Activated B cell treated with CpG ODN at 0.5 μM for 24 hours (primary cell): ENCODE results near the gene JPH3. TPM values are rescaled to one million over a fixed set of nuclear protein-coding genes. Genes with fewer than 3 reads are reported as not detected.

Source experiments
- ATAC-seq: fragments of 200-7000 bp; cut with Tn5 transposase; one replicate; pipeline ENCODE4 v1.10.0; 2021; ENCODE audit warnings: low read depth, mild to moderate bottlenecking, moderate library complexity
- CTCF ChIA-PET: fragments of 350-600 bp; sonication (Branson Sonifier 250); formaldehyde crosslinking; loops from one replicate; lab custom pipeline; 2021; ENCODE audit warnings: antibody characterized with exemption; lab: Charles Lee
- POLR2A ChIA-PET: fragments of 350-600 bp; sonication (Branson Sonifier 250); formaldehyde crosslinking; loops from one replicate; lab custom pipeline; 2021; ENCODE audit warnings: antibody characterized with exemption; lab: Charles Lee
- DNase-seq: peaks from one replicate; pipeline ENCODE4 v3.0.0; 2022
- H3K27ac Mint-ChIP-seq: one replicate; pipeline ENCODE4 v1.8.0; 2020; ENCODE audit warnings: mixed read lengths
- H3K27me3 Mint-ChIP-seq: one replicate; pipeline ENCODE4 v1.8.0; 2021; ENCODE audit warnings: mixed read lengths
- H3K36me3 Mint-ChIP-seq: one replicate; pipeline ENCODE4 v1.8.0; 2021; ENCODE audit warnings: low read depth, mixed read lengths
- H3K4me1 Mint-ChIP-seq: one replicate; pipeline ENCODE4 v1.8.0; 2021; ENCODE audit warnings: mixed read lengths
- H3K4me3 Mint-ChIP-seq: one replicate; pipeline ENCODE4 v1.8.0; 2020; ENCODE audit warnings: mild to moderate bottlenecking, mixed read lengths
- H3K9me3 Mint-ChIP-seq: one replicate; pipeline ENCODE4 v1.8.0; 2020; ENCODE audit warnings: mixed read lengths
- intact Hi-C: fragments of 100-400 bp; cut with micrococcal nuclease; formaldehyde crosslinking; loops from one replicate; pipeline ENCODE4 v1.15.1; 2024
- total RNA-seq: library from RNA; stranded (reverse); gene quantifications from 2 replicates; pipeline ENCODE4 v1.2.3, GENCODE V29; 2022
- TF ChIP-seq, protein P1 (sequence below): fragments of 200-600 bp; IDR thresholded peaks from one replicate; pipeline ENCODE4 v1.8.0; 2022; ENCODE audit warnings: antibody characterized with exemption, mild to moderate bottlenecking

JPH3 gene
- total RNA-seq, 1 donor from 2014 or later, result not detected

DNA sequence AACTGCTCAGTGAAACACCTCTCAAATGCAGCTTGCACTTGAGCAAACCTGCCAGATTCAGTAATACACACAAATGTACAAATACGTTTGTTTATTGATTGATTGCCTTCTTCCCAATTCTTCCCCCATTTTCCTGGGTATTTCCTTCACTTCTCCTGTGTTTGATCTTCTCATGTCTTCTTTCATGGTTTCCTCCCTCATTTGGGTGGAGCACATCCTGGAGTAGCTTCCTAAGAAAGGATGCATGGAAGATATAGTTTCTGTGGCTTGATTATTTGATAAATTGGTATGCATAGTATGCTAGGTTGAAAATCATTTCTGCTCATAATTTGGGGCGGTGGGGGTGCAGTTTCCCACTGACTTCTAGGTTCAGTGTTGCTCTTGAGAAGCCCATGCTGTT is 28.8 kb downstream of the JPH3 start:
- H3K9me3 Mint-ChIP-seq, result peaks cover 6% of the 10 kb centered on the region
- no peaks in the 10 kb centered on the region for H3K36me3 Mint-ChIP-seq
- H3K4me3 Mint-ChIP-seq, result no peak overlapping the region
- ChIA-PET CTCF (no interaction called here), POLR2A (no interaction called here)
- H3K27ac Mint-ChIP-seq, result no peak overlapping the region
- intact Hi-C loops, result no loop called here
- DNase-seq, result no peak
- H3K27me3 Mint-ChIP-seq, result peaks cover 27% of the 10 kb centered on the region
- peaks cover 17% of the 10 kb centered on the region for H3K4me1 Mint-ChIP-seq
- ATAC-seq, result no peak
- TF ChIP-seq, protein P1, sequence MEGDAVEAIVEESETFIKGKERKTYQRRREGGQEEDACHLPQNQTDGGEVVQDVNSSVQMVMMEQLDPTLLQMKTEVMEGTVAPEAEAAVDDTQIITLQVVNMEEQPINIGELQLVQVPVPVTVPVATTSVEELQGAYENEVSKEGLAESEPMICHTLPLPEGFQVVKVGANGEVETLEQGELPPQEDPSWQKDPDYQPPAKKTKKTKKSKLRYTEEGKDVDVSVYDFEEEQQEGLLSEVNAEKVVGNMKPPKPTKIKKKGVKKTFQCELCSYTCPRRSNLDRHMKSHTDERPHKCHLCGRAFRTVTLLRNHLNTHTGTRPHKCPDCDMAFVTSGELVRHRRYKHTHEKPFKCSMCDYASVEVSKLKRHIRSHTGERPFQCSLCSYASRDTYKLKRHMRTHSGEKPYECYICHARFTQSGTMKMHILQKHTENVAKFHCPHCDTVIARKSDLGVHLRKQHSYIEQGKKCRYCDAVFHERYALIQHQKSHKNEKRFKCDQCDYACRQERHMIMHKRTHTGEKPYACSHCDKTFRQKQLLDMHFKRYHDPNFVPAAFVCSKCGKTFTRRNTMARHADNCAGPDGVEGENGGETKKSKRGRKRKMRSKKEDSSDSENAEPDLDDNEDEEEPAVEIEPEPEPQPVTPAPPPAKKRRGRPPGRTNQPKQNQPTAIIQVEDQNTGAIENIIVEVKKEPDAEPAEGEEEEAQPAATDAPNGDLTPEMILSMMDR, result no peak

DNA sequence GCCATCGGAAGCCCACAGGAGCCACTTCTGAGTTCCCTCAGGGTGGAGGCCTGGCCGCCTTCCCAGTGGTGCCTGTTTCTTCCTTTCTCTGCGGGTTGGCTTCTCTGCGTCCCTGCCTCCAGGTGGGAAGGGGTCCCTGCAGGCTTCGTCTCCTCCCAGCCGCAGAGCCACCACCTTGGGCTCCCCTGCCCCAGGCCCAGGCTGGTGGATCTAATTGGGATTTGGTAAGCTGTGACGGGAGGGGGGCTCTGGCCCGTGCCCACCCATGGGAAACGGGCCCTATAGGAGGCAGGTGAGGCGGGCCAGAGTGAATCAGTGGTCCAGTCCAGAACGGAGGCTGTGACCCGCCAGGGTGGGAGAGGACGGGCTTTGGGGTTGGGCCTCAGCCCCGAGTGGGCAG is 32.1 kb downstream of the JPH3 start:
- peaks cover 24% of the 10 kb centered on the region for H3K4me1 Mint-ChIP-seq
- TF ChIP-seq, protein P1, result no peak
- no peak for DNase-seq
- H3K4me3 Mint-ChIP-seq, result no peak overlapping the region
- CTCF ChIA-PET, result interaction anchor here (1.0 to 3.1 kb wide), 7 partner anchors 83 to 317 kb away, joined by 3 to 50 read pairs (median 11); partner anchors contain the start of genes C16orf95 and FBXO31
- intact Hi-C loops, result no loop called here
- peaks cover 6% of the 10 kb centered on the region for H3K9me3 Mint-ChIP-seq
- peaks cover 27% of the 10 kb centered on the region for H3K27me3 Mint-ChIP-seq
- H3K27ac Mint-ChIP-seq, result no peak overlapping the region
- no peaks in the 10 kb centered on the region for H3K36me3 Mint-ChIP-seq
- POLR2A ChIA-PET, result no interaction called here
- no peak for ATAC-seq

DNA sequence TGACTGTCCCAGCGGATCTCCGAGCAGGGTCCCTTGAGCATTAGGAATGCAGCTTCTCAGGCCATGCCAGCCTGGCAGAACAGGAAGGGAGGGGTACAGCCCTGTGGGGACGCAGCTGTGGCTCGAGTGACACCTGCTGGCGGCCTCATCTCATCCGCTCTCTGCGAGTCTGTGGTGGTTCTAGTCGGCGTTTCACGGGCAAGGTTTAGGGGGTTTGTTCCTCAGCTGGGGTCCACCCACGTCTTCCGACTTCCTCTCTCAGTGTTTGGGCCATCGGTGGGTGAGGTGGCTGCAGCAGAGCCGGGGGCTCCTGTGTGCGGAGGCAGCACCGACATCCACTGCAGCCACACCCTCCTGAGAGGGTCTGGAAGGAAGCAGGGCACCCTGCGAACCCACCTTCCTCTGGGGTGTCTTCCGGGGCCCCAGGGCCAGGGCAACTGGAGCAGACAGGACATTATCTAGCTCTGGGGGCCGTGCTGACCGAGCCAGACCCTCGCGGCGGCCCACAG is 33.3 kb downstream of the JPH3 start:
- Mint-ChIP-seq H3K27ac (peak overlapping the region; percentile 69), H3K36me3 (no peaks in the 10 kb centered on the region), H3K9me3 (peaks cover 6% of the 10 kb centered on the region), H3K27me3 (peaks cover 25% of the 10 kb centered on the region), H3K4me1 (peaks cover 24% of the 10 kb centered on the region), H3K4me3 (peak overlapping the region; percentile 84)
- TF ChIP-seq, protein P1, result peak; percentile 19
- intact Hi-C loops, result loop anchor here (1.0 to 2.0 kb wide), 10 partner anchors 47 to 1072 kb away; no protein-coding TSS in a partner anchor
- peak; percentile 65 for DNase-seq
- ChIA-PET CTCF (interaction anchor here (0.7 to 3.1 kb wide), 36 partner anchors 9 to 1074 kb away, joined by 3 to 50 read pairs (median 4); partner anchors contain the start of genes C16orf95, FBXO31 and KLHDC4), POLR2A (interaction anchor here (0.7 to 2.3 kb wide), 8 partner anchors 16 to 318 kb away, joined by 3 to 7 read pairs (median 4); partner anchors contain the start of genes C16orf95, FBXO31 and KLHDC4)
- peak; percentile 69 for ATAC-seq

GRCh38 chr16:87636050-87636684 is 33.9 kb downstream of the JPH3 start:
- POLR2A ChIA-PET, result interaction anchor here (0.7 to 2.3 kb wide), 9 partner anchors 16 to 319 kb away, joined by 3 to 7 read pairs (median 4); partner anchors contain the start of genes C16orf95, FBXO31 and KLHDC4

More at GRCh38 chr16:87636050-87636684, 33.9 kb downstream of the JPH3 start:
- TF ChIP-seq, protein P1, result peak; percentile 4
- DNase-seq (peak; percentile 69), ATAC-seq (peak; percentile 90)
- Mint-ChIP-seq H3K36me3 (no peaks in the 10 kb centered on the region), H3K4me3 (peak overlapping the region; percentile 84), H3K4me1 (peaks cover 24% of the 10 kb centered on the region), H3K27me3 (peaks cover 19% of the 10 kb centered on the region), H3K9me3 (peaks cover under 1% of the 10 kb centered on the region), H3K27ac (peak overlapping the region; percentile 69)
- CTCF ChIA-PET, result interaction anchor here (0.6 to 3.1 kb wide), 37 partner anchors 9 to 1075 kb away, joined by 3 to 50 read pairs (median 4); partner anchors contain the start of genes FBXO31 and KLHDC4
- intact Hi-C loops, result loop anchor here (1.0 to 2.0 kb wide), 3 partner anchors 66 to 235 kb away; no protein-coding TSS in a partner anchor
